OCI-LY7 (cell line): ENCODE data around the gene MRPS6. TPM values are rescaled to one million over a fixed set of nuclear protein-coding genes. Genes with fewer than 3 reads are reported as not detected.

Experiments
- BruUV-seq: library from RNA; stranded (reverse); fragments of 400-500 nt; replicated peaks from 2 replicates; lab custom pipeline; 2021; lab: Mats Ljungman, UMichigan
- CTCF ChIA-PET: fragments of 300-600 bp; sonication (Branson Sonifier 250); formaldehyde crosslinking; loops from one replicate; lab custom pipeline; 2022; ENCODE audit warnings: antibody characterized with exemption; ENCODE audit not compliant: unreplicated experiment; lab: Charles Lee
- POLR2A ChIA-PET: fragments of 300-600 bp; sonication (Branson Sonifier 250); formaldehyde crosslinking; loops from one replicate; lab custom pipeline; 2022; ENCODE audit warnings: antibody characterized with exemption; lab: Charles Lee
- DNase-seq: peaks from one replicate; pipeline ENCODE4 v3.0.0-alpha.2; 2015; ENCODE audit warnings: low spot score
- H2AFZ ChIP-seq: fragments of 200-600 bp; sonication (generic), shearing (Covaris generic); 2 replicates; pipeline ENCODE4 v1.6.1; 2014; ENCODE audit warnings: mild to moderate bottlenecking, antibody characterized with exemption, low read length, moderate library complexity
- H3K27ac ChIP-seq: fragments of 200-600 bp; sonication (generic); 2 replicates; pipeline ENCODE4 v1.5.1; 2014; ENCODE audit warnings: mixed run types, low read depth, mild to moderate bottlenecking, moderate library complexity, low read length, inconsistent platforms; ENCODE audit not compliant: poor library complexity, severe bottlenecking
- H3K36me3 ChIP-seq: fragments of 200-600 bp; sonication (generic); 2 replicates; pipeline ENCODE4 v1.6.1; 2014; ENCODE audit warnings: mild to moderate bottlenecking, antibody characterized with exemption, low read length, moderate library complexity, mixed read lengths; ENCODE audit not compliant: insufficient read depth
- H3K4me1 ChIP-seq: fragments of 200-600 bp; sonication (generic); 2 replicates; pipeline ENCODE4 v1.5.1; 2014; ENCODE audit warnings: mild to moderate bottlenecking, low read length; ENCODE audit not compliant: insufficient read depth, poor library complexity, severe bottlenecking
- H3K4me2 ChIP-seq: fragments of 200-600 bp; sonication (generic); 2 replicates; pipeline ENCODE4 v1.6.1; 2014; ENCODE audit warnings: mild to moderate bottlenecking, low read length
- H3K4me3 ChIP-seq: fragments of 200-600 bp; sonication (generic); 2 replicates; pipeline ENCODE4 v1.5.1; 2014; ENCODE audit warnings: mild to moderate bottlenecking, low read depth, low read length; ENCODE audit not compliant: poor library complexity, severe bottlenecking
- H3K79me2 ChIP-seq: fragments of 200-600 bp; sonication (generic); 2 replicates; pipeline ENCODE4 v1.6.1; 2016; ENCODE audit warnings: low read depth, mild to moderate bottlenecking, low read length, moderate library complexity, mixed read lengths; ENCODE audit not compliant: insufficient read depth
- H3K9me2 ChIP-seq: fragments of 200-600 bp; sonication (generic); 2 replicates; pipeline ENCODE4 v1.6.1; 2016; ENCODE audit warnings: mild to moderate bottlenecking, low read length, mixed read lengths; ENCODE audit not compliant: insufficient read depth
- H3K9me3 ChIP-seq: fragments of 200-600 bp; sonication (generic); 2 replicates; pipeline ENCODE4 v1.6.1; 2014; ENCODE audit warnings: mild to moderate bottlenecking, mixed run types, low read length, mixed read lengths
- H4K20me1 ChIP-seq: fragments of 200-600 bp; sonication (generic); 2 replicates; pipeline ENCODE4 v1.6.1; 2014; ENCODE audit warnings: mild to moderate bottlenecking, antibody characterized with exemption, low read length, moderate library complexity, mixed read lengths; ENCODE audit not compliant: insufficient read depth
- EZH2phosphoT487 ChIP-seq: fragments of 200-600 bp; sonication (generic); IDR thresholded peaks from 2 replicates; pipeline ENCODE4 v1.6.1; 2018; ENCODE audit warnings: low read depth, borderline replicate concordance, mild to moderate bottlenecking, mixed run types, antibody characterized with exemption, low read length, moderate library complexity, mixed read lengths
- intact Hi-C: fragments of 100-400 bp; cut with micrococcal nuclease; formaldehyde crosslinking; loops from one replicate; pipeline ENCODE4 v1.10.0; 2022; ENCODE audit not compliant: unreplicated experiment
- total RNA-seq, 2 experiments: library from RNA; depleted of rRNA in 1 of 2; stranded (reverse); fragments of >200 nt in 1 of 2; shearing (Covaris generic) in 1 of 2; gene quantifications; 2 replicates each; pipeline ENCODE4 v1.2.3, GENCODE V29; 2014 to 2022
- TF ChIP-seq, protein P1 (sequence below): fragments of 200-600 bp; sonication (generic); conservative IDR thresholded peaks from 2 replicates; pipeline ENCODE4 v1.5.1; 2014; ENCODE audit warnings: mild to moderate bottlenecking, antibody characterized with exemption, low read length, moderate library complexity, mixed read lengths

The MRPS6 gene
- total RNA-seq, 2 experiments from 2014 or later: 20.9 to 56.1 TPM

GRCh38 chr21:34190576-34191321 is 117.4 kb downstream of the MRPS6 start:
- Histone ChIP-seq H3K36me3 (no peaks in the 10 kb centered on the region), H3K4me3 (no peak overlapping the region), H3K4me1 (no peaks in the 10 kb centered on the region), H3K4me2 (no peak overlapping the region), H2AFZ (no peak overlapping the region), H3K9me2 (no peaks in the 10 kb centered on the region), H3K79me2 (no peaks in the 10 kb centered on the region), H4K20me1 (no peaks in the 10 kb centered on the region), H3K27ac (no peak overlapping the region), H3K9me3 (no peaks in the 10 kb centered on the region)
- intact Hi-C loops: no loop called here
- BruUV-seq: no TSS peak
- ChIA-PET CTCF (no interaction called here), POLR2A (no interaction called here)
- DNase-seq: no peak
- TF ChIP-seq, protein P1, sequence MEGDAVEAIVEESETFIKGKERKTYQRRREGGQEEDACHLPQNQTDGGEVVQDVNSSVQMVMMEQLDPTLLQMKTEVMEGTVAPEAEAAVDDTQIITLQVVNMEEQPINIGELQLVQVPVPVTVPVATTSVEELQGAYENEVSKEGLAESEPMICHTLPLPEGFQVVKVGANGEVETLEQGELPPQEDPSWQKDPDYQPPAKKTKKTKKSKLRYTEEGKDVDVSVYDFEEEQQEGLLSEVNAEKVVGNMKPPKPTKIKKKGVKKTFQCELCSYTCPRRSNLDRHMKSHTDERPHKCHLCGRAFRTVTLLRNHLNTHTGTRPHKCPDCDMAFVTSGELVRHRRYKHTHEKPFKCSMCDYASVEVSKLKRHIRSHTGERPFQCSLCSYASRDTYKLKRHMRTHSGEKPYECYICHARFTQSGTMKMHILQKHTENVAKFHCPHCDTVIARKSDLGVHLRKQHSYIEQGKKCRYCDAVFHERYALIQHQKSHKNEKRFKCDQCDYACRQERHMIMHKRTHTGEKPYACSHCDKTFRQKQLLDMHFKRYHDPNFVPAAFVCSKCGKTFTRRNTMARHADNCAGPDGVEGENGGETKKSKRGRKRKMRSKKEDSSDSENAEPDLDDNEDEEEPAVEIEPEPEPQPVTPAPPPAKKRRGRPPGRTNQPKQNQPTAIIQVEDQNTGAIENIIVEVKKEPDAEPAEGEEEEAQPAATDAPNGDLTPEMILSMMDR: no peak
- no peak for TF ChIP-seq EZH2phosphoT487

- TF ChIP-seq, protein P1: no peak
- TF ChIP-seq EZH2phosphoT487: no peak
- no TSS peak for BruUV-seq
- intact Hi-C loops: no loop called here
- H3K9me2 ChIP-seq: no peaks in the 10 kb centered on the region
- no peak overlapping the region for H3K4me3 ChIP-seq
- ChIA-PET POLR2A (no interaction called here), CTCF (no interaction called here)
- H3K9me3 ChIP-seq: no peaks in the 10 kb centered on the region
- no peak overlapping the region for H3K4me2 ChIP-seq
- H4K20me1 ChIP-seq: no peaks in the 10 kb centered on the region
- H3K79me2 ChIP-seq: no peaks in the 10 kb centered on the region
- no peaks in the 10 kb centered on the region for H3K36me3 ChIP-seq
- H3K4me1 ChIP-seq: no peaks in the 10 kb centered on the region
- H2AFZ ChIP-seq: no peak overlapping the region
- no peak for DNase-seq
- H3K27ac ChIP-seq: no peak overlapping the region
Measured at GRCh38 chr21:34191876-34192275, 118.5 kb downstream of the MRPS6 start.

Other genes with a start within 250 kb of the MRPS6 start
- 180 and 210 TPM in 2 replicates for gene ATP5PO, start 157.8 kb upstream of the MRPS6 start, total RNA-seq (2014; rRNA removed; shearing (Covaris generic))
- 206 and 227 TPM in 2 replicates for gene ATP5PO, start 157.8 kb upstream of the MRPS6 start, total RNA-seq (2022)
- 26.3 and 31.5 TPM in 2 replicates for gene SLC5A3, start within 50 bp of the MRPS6 start, total RNA-seq (2014; rRNA removed; shearing (Covaris generic))
- gene SLC5A3, start within 50 bp of the MRPS6 start, total RNA-seq (2022): 22.2 and 26.6 TPM in 2 replicates